SKM-1 (cell line): ENCODE data around the gene TTPAL.

Experiments used
- DNase-seq: peaks from one replicate; lab custom pipeline; 2025; ENCODE audit not compliant: unreplicated experiment; lab: John Stamatoyannopoulos, UW

TTPAL gene

GRCh38 chr20:44533928-44534327, 58.3 kb downstream of the TTPAL start:
- no peak for DNase-seq

- peak; percentile 14 for DNase-seq
Observed at GRCh38 chr20:44536175-44536574, 60.5 kb downstream of the TTPAL start.

- DNase-seq: no peak
Observed at GRCh38 chr20:44537993-44538392, 62.3 kb downstream of the TTPAL start.

GRCh38 chr20:44540834-44541233, 65.2 kb downstream of the TTPAL start:
- no peak for DNase-seq

GRCh38 chr20:44541992-44542391, 66.3 kb downstream of the TTPAL start:
- no peak for DNase-seq

GRCh38 chr20:44542890-44543289, 67.2 kb downstream of the TTPAL start:
- peak; percentile 50 for DNase-seq

GRCh38 chr20:44543358-44543757, 67.7 kb downstream of the TTPAL start:
- DNase-seq: no peak
